GM18511 (cell line): ENCODE data around the gene MSANTD1.

Experiments
- ATAC-seq: cut with Tn5 transposase; IDR thresholded peaks from one replicate; pipeline ENCODE4 v1.9.1; 2021; ENCODE audit warnings: mild to moderate bottlenecking, moderate library complexity; ENCODE audit not compliant: unreplicated experiment

Gene MSANTD1

DNA sequence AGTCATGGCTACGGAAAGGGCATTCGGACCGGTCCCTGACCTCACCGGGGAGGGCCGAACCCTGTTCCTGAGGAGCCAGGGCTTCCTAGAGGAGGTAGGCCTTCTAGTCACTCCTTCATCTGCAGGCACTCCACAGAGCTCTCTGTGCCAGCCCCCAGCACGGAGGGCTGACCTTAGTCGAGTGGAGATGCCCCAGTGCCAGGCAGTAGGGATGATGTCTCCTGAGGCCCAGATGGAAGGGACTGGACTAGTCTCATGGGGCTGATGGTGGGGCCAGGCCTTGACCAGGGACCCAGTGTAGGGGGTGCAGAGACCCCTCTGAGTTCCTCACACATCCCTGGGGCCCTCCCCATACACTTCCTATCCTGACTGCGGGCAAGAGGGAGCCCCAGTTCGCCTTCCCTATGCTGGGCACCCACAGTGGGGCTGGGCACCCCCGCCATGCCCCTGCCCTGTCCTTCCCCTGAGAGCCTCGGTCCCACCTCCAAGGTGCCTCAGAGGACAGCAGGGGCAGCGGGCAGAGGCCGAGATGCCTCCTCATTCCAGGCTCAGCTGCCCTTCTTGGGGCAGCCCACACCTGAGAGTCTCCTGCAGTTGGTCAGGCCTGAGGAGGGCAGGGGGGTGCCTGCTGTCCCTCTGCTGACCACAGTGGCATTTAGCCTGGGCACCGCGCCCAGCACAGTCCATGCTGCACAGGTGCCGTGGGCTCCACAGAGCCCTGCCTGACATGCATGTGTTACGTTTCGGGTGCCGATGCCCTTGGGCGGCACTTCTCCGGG lies 1.4 kb upstream of the MSANTD1 start:
- no peak for ATAC-seq

DNA sequence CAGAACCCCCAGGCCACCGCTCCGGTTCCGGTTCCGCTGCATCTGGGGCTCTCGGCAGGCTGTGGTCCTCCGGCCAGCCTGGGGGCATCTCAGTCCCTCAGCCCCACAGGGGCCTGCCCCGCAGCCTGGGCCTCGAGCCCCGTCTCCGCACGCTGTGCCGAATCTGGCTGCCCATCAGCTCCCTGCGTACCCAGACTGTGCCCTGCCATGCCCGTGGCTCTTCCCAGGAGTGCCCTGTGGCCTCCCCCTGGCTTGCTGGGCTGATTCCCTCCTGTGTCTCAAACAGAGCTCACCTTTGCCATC lies 830 bp upstream of the MSANTD1 start:
- ATAC-seq: no peak

DNA sequence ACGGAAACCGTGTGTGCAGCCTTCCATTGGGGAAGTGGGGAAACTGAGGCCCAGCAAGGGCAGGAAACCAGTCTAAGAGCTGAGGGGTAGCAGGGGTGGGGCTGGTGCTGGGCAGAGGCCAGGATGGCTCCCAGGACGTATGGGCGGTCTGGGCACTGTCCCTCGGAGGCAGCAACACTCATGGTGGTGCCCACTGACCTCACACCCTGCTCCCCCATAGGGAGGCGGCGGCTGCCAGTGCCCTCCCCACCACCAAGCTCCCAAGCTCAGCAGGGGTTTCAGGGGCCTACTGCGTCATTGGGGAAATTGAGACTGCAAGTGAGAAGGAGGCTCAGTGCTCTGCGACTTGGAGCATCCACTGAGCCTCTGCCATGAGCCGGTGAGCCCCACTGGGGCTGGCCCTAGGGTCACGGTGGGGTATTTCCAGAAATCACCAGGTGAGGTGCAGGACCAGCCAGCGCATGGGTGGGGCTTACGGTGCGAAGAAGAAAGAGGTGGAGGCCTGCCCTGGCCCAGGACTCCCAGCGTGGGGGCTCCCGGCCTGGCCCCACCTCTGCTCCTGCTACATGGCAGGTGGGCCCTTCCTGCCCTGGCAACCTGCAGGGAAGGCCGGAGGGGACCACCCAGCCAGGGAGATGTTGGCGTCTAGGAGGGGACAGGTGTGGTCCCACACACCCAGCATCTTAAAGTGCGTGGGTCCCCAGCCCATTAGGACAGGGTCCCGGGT lies 915 bp downstream of the MSANTD1 start:
- ATAC-seq: no peak

GRCh38 chr4:3250438-3250955 lies 1.5 kb downstream of the MSANTD1 start:
- ATAC-seq: no peak

DNA sequence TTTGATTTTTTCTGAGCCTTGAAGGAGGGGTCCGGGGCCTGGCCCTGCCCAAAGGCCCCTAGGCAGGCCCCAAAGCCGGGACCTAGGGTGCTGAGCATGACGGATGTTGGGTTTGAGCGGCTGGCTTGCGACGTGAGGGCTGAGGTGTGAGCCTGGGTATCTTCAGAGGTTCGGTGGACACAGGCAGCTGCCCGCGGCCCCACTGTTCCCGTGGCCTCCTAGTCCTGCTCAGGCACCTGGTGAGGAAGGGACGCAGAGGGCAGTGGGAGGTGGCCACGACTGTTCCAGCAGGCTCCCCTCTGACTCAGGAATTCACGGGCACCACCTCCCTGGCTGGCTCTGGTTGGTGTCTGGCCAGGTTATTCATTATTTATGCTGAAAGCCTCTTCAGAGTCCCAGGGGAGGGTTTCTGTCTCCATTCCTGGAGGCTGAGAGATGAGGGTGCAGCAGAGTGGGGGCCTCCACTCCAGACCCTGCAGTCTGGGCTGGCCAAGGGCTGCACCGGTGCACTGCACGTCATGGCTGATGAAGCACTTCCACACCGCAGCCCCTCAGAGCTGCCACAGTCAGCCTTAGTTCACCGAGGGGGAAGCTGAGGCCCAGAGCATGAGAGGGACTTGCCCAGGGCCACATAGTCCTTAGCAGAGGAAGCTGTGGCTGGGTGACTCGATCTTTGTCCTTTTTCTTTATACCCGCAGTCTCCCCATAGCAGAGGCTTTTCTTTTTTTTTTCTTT lies 2.2 kb downstream of the MSANTD1 start:
- no peak for ATAC-seq

- ATAC-seq: no peak
Measured at GRCh38 chr4:3251691-3252479, 2.9 kb downstream of the MSANTD1 start.

GRCh38 chr4:3252480-3252828 lies 3.5 kb downstream of the MSANTD1 start:
- no peak for ATAC-seq

- ATAC-seq: no peak
Measured at GRCh38 chr4:3252831-3253641, 4.1 kb downstream of the MSANTD1 start.

- no peak for ATAC-seq
Measured at GRCh38 chr4:3253808-3254207, 4.8 kb downstream of the MSANTD1 start.

- no peak for ATAC-seq
Measured at GRCh38 chr4:3254302-3255131, 5.6 kb downstream of the MSANTD1 start.

DNA sequence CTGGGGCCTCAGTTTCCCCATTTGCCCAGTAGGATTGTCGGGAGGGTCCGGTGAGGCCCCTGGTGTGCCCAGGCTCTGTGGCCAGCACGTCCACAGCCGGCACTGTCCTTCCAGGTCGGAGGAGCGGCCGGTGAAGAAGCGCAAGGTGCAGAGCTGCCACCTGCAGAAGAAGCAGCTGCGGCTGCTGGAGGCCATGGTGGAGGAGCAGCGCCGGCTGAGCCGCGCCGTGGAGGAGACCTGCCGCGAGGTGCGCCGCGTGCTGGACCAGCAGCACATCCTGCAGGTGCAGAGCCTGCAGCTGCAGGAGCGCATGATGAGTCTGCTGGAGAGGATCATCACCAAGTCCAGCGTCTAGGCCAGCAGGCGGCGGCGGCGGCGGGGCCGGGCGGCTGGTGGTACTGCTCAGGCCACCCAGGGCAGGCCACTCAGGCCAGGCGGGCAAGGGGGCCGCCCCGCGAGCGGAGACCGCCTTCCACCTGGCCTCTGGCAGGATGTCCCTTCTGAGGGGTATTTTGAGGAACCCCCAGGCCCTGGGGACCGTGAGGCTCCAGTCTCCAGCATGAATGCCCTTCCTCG lies 6.7 kb downstream of the MSANTD1 start:
- no peak for ATAC-seq

- no peak for ATAC-seq
Measured at GRCh38 chr4:3256230-3257102, 7.5 kb downstream of the MSANTD1 start.

GRCh38 chr4:3257103-3257555 lies 8.2 kb downstream of the MSANTD1 start:
- no peak for ATAC-seq

GRCh38 chr4:3257556-3258482 lies 8.9 kb downstream of the MSANTD1 start:
- no peak for ATAC-seq

- ATAC-seq: no peak
Measured at GRCh38 chr4:3261411-3262207, 12.7 kb downstream of the MSANTD1 start.
